ENCODE results near the gene DOK6. TPM values are rescaled to one million over a fixed set of nuclear protein-coding genes. Genes with fewer than 3 reads are reported as not detected.

The DOK6 gene
- total RNA-seq, 1 experiment from 2014 or later: 4.1 TPM

DNA sequence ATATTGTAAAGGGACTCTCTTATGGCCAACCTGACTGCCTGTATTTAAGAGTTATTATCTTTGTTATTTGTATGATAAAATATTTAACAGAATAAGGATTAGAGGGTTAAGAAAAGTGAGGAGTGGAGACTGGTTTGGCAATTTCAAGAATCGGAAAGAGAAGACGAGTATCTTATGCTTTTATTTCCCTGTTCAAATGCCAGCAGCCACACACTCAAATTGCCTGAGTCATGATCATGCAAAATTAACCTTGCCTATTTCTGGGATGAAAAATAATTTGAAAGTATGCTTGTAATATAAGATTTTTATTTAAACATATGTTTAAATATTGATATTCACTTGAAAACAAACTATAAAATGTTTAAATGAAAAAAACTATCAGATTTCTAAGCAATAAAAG, 358.4 kb downstream of the DOK6 start (continued):
- TF ChIP-seq CTCF (IDR thresholded peaks at IDR 0.05): no peak

DNA sequence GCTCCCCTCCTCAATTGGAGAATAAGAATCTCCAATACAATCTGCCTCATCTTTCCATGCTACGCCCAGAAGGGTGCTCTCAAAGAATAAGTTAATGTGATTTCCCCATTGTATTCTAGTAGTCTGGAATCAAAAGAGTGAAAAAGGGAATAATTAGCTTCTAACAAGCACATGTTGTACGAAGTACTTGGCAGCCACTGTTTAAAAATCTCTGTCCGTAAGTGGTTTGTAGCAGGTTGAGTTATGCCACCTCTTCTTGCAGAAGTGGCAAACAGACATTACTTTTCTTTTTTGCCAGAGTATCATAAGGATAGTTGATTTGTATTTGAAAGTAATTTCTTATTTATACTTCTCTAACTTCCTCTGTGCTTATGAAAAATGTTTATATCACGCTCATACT, 362.3 kb downstream of the DOK6 start:
- CTCF ChIA-PET: no interaction called here
- Mint-ChIP-seq H3K27ac (no peak overlapping the region), H3K36me3 (no peaks in the 10 kb centered on the region), H3K4me1 (peaks cover 29% of the 10 kb centered on the region), H3K27me3 (ENCODE audit: low read depth) (no peaks in the 10 kb centered on the region), H3K9me3 (no peaks in the 10 kb centered on the region), H3K4me3 (no peak overlapping the region)
- ATAC-seq (no peak), DNase-seq (ENCODE audit: low spot score) (no peak)
- POLR2A ChIA-PET: no interaction called here
- TF ChIP-seq GTF2I (CRISPR knock-in tag; conservative IDR thresholded peaks at IDR 0.05) (no peak), HMGA2 (CRISPR knock-in tag; IDR thresholded peaks at IDR 0.05) (no peak)
- TF ChIP-seq, protein P1, sequence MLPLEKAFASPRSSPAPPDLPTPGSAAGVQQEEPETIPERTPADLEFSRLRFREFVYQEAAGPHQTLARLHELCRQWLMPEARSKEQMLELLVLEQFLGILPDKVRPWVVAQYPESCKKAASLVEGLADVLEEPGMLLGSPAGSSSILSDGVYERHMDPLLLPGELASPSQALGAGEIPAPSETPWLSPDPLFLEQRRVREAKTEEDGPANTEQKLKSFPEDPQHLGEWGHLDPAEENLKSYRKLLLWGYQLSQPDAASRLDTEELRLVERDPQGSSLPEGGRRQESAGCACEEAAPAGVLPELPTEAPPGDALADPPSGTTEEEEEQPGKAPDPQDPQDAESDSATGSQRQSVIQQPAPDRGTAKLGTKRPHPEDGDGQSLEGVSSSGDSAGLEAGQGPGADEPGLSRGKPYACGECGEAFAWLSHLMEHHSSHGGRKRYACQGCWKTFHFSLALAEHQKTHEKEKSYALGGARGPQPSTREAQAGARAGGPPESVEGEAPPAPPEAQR (CRISPR knock-in tag; IDR thresholded peaks at IDR 0.05): no peak

DNA sequence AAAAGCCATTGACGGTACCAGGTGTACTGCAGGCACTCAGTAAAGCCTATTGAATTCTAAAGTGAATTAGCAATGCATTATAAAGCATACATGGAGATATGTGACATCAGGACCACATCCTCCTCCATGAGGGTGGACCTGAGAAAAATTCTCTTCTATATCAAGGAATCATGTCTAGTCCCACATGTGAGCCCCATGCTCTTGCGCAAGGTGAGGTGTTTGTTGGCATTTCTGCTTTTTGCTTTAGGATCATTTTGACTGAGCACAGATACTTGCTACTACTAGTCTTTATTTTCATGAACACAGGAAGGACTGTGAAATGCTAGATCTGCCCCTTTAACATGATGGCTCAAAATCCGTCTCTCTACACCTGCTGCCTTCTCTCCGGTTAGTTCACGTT, 363.1 kb downstream of the DOK6 start:
- H3K4me1 Mint-ChIP-seq: peaks cover 21% of the 10 kb centered on the region
- H3K27me3 Mint-ChIP-seq (ENCODE audit: low read depth): no peaks in the 10 kb centered on the region
- no peak overlapping the region for H3K27ac Mint-ChIP-seq
- DNase-seq (ENCODE audit: low spot score): no peak
- H3K9me3 Mint-ChIP-seq: no peaks in the 10 kb centered on the region
- no peak overlapping the region for H3K4me3 Mint-ChIP-seq
- CTCF ChIA-PET: no interaction called here
- POLR2A ChIA-PET: no interaction called here
- no peaks in the 10 kb centered on the region for H3K36me3 Mint-ChIP-seq
- no peak for ATAC-seq
- TF ChIP-seq RORB (CRISPR knock-in tag; IDR thresholded peaks at IDR 0.05) (no peak), ZNF317 (CRISPR knock-in tag; IDR thresholded peaks at IDR 0.05; ENCODE audit: borderline replicate concordance, low read depth) (no peak), ZBTB21 (CRISPR knock-in tag; IDR thresholded peaks at IDR 0.05; ENCODE audit: borderline replicate concordance) (no peak), ZNF138 (CRISPR knock-in tag; conservative IDR thresholded peaks at IDR 0.05) (no peak), GTF2I (CRISPR knock-in tag; conservative IDR thresholded peaks at IDR 0.05) (no peak), JUN (CRISPR knock-in tag; IDR thresholded peaks at IDR 0.05) (no peak), ZNF425 (CRISPR knock-in tag; conservative IDR thresholded peaks at IDR 0.05) (no peak), ZNF512 (CRISPR knock-in tag; IDR thresholded peaks at IDR 0.05; ENCODE audit: borderline replicate concordance) (no peak), USF2 (CRISPR knock-in tag; IDR thresholded peaks at IDR 0.05) (no peak), MYBL2 (CRISPR knock-in tag; IDR thresholded peaks at IDR 0.05) (no peak), IRF2 (CRISPR knock-in tag; IDR thresholded peaks at IDR 0.05; ENCODE audit: borderline replicate concordance, low read depth) (no peak), ZNF263 (CRISPR knock-in tag; IDR thresholded peaks at IDR 0.05; ENCODE audit: low read depth) (no peak), E2F4 (CRISPR knock-in tag; IDR thresholded peaks at IDR 0.05; ENCODE audit: borderline replicate concordance, low read depth) (no peak), NFYB (CRISPR knock-in tag; conservative IDR thresholded peaks at IDR 0.05; ENCODE audit: low read depth) (no peak)
- TF ChIP-seq, protein P2, sequence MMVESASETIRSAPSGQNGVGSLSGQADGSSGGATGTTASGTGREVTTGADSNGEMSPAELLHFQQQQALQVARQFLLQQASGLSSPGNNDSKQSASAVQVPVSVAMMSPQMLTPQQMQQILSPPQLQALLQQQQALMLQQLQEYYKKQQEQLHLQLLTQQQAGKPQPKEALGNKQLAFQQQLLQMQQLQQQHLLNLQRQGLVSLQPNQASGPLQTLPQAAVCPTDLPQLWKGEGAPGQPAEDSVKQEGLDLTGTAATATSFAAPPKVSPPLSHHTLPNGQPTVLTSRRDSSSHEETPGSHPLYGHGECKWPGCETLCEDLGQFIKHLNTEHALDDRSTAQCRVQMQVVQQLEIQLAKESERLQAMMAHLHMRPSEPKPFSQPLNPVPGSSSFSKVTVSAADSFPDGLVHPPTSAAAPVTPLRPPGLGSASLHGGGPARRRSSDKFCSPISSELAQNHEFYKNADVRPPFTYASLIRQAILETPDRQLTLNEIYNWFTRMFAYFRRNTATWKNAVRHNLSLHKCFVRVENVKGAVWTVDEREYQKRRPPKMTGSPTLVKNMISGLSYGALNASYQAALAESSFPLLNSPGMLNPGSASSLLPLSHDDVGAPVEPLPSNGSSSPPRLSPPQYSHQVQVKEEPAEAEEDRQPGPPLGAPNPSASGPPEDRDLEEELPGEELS (CRISPR knock-in tag; IDR thresholded peaks at IDR 0.05): no peak
- TF ChIP-seq, protein P3, sequence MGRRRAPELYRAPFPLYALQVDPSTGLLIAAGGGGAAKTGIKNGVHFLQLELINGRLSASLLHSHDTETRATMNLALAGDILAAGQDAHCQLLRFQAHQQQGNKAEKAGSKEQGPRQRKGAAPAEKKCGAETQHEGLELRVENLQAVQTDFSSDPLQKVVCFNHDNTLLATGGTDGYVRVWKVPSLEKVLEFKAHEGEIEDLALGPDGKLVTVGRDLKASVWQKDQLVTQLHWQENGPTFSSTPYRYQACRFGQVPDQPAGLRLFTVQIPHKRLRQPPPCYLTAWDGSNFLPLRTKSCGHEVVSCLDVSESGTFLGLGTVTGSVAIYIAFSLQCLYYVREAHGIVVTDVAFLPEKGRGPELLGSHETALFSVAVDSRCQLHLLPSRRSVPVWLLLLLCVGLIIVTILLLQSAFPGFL (CRISPR knock-in tag; IDR thresholded peaks at IDR 0.05; ENCODE audit: borderline replicate concordance): no peak
- TF ChIP-seq, protein P1 (CRISPR knock-in tag; IDR thresholded peaks at IDR 0.05): no peak

Data from WTC11 (cell line).